Breast epithelium (tissue), 4 donors: ENCODE measurements around the gene CYP4F2. TPM values are rescaled to one million over a fixed set of nuclear protein-coding genes. Genes with fewer than 3 reads are reported as not detected.
"Not testable (repeated sequence)": the region's sequence is repeated elsewhere in the genome, so short reads cannot be mapped to it uniquely, and the experiment has no call there.

Experiments used
- DNase-seq, 2 donors: peaks; one replicate each; pipeline ENCODE4 v3.0.0-alpha.2; 2019; ENCODE audit warnings: low spot score in 2 of 2
- H3K27ac ChIP-seq, 2 donors: fragments of 200-600 bp; sonication (generic) in 1 of 2; one replicate each; pipeline ENCODE4 v1.5.1; 2016 to 2019; ENCODE audit warnings: mild to moderate bottlenecking in 1 of 2
- H3K27me3 ChIP-seq, 2 donors: fragments of 200-600 bp; sonication (generic) in 1 of 2; one replicate each; pipeline versions ENCODE4 v1.5.1 to v1.6.0; 2017 to 2019; ENCODE audit warnings: control low read depth in 1 of 2, mild to moderate bottlenecking in 1 of 2
- H3K36me3 ChIP-seq: fragments of 200-600 bp; one replicate; pipeline ENCODE4 v1.5.1; 2019
- H3K4me1 ChIP-seq, 2 donors: fragments of 200-600 bp; sonication (generic); one replicate each; pipeline ENCODE4 v1.5.1; 2016 to 2019; ENCODE audit warnings: control low read depth in 1 of 2
- H3K4me3 ChIP-seq, 3 donors: fragments of 200-600 bp; sonication (generic); 1 replicate in 2 of 3; 2 replicates in 1 of 3; pipeline ENCODE4 v1.5.1; 2016 to 2019; ENCODE audit warnings: mild to moderate bottlenecking in 3 of 3, moderate library complexity in 2 of 3
- H3K9me3 ChIP-seq, 2 donors: fragments of 200-600 bp; sonication (generic) in 1 of 2; one replicate each; pipeline ENCODE4 v1.5.1; 2016 to 2019; ENCODE audit warnings: control low read depth in 1 of 2
- POLR2A ChIP-seq: fragments of 450-650 bp; IDR thresholded peaks from one replicate; pipeline ENCODE4 v1.6.1; 2016; ENCODE audit warnings: antibody characterized with exemption, mild to moderate bottlenecking, moderate library complexity
- POLR2AphosphoS5 ChIP-seq, 3 donors: sonication (generic); formaldehyde crosslinking; IDR thresholded peaks; one replicate each; pipeline ENCODE4 v1.6.1; 2017; ENCODE audit warnings: antibody characterized with exemption in 3 of 3
- intact Hi-C: fragments of 100-400 bp; cut with DNase I; formaldehyde crosslinking; loops from one replicate; pipeline ENCODE4 v1.15.1; 2023; ENCODE audit warnings: low total_unique reads
- total RNA-seq, 3 donors: library from RNA; depleted of rRNA; stranded (reverse); fragments of >200 nt; gene quantifications; one replicate each; pipeline ENCODE4 v1.1.0, GENCODE V29; 2016
- TF ChIP-seq, protein P1 (sequence below), 3 donors: fragments of 450-650 bp; IDR thresholded peaks; one replicate each; pipeline ENCODE4 v1.5.1; 2016 to 2017; ENCODE audit warnings: antibody characterized with exemption in 3 of 3, mild to moderate bottlenecking in 3 of 3, moderate library complexity in 3 of 3

The CYP4F2 gene
- total RNA-seq, 3 donors from 2014 or later, result under 0.01 TPM; not detected in 2

DNA sequence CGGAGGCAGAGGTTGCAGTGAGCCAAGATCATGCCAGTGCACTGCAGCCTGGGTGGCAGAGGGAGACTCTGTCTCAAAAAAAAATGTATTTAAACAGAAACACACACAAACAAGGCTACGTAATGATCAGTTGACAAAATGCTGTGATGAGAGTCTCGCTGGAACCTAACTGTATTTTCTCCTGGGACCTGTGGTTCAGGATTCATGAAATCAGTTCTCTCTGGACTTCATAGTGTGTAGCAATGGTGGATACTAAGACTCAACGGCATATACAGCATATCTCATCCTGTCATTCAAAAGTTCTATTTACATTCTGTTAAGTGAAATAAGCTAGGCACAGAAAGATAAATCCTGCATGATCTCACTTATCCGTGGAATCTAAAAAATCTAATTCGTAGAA lies 37.4 kb downstream of the CYP4F2 start:
- no peak overlapping the region for H3K4me3 ChIP-seq
- H3K36me3 ChIP-seq, result no peaks in the 10 kb centered on the region
- no peak for TF ChIP-seq POLR2A
- TF ChIP-seq POLR2AphosphoS5 (IDR thresholded peaks at IDR 0.05), result no peak
- TF ChIP-seq, protein P1, sequence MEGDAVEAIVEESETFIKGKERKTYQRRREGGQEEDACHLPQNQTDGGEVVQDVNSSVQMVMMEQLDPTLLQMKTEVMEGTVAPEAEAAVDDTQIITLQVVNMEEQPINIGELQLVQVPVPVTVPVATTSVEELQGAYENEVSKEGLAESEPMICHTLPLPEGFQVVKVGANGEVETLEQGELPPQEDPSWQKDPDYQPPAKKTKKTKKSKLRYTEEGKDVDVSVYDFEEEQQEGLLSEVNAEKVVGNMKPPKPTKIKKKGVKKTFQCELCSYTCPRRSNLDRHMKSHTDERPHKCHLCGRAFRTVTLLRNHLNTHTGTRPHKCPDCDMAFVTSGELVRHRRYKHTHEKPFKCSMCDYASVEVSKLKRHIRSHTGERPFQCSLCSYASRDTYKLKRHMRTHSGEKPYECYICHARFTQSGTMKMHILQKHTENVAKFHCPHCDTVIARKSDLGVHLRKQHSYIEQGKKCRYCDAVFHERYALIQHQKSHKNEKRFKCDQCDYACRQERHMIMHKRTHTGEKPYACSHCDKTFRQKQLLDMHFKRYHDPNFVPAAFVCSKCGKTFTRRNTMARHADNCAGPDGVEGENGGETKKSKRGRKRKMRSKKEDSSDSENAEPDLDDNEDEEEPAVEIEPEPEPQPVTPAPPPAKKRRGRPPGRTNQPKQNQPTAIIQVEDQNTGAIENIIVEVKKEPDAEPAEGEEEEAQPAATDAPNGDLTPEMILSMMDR (IDR thresholded peaks at IDR 0.05), result no peak
- no peaks in the 10 kb centered on the region for H3K4me1 ChIP-seq
- H3K9me3 ChIP-seq, result no peaks in the 10 kb centered on the region
- intact Hi-C loops, result no loop called here
- peaks cover 0 to 11% of the 10 kb centered on the region in 2 donors for H3K27me3 ChIP-seq
- no peak for DNase-seq
- H3K27ac ChIP-seq, result no peak overlapping the region

DNA sequence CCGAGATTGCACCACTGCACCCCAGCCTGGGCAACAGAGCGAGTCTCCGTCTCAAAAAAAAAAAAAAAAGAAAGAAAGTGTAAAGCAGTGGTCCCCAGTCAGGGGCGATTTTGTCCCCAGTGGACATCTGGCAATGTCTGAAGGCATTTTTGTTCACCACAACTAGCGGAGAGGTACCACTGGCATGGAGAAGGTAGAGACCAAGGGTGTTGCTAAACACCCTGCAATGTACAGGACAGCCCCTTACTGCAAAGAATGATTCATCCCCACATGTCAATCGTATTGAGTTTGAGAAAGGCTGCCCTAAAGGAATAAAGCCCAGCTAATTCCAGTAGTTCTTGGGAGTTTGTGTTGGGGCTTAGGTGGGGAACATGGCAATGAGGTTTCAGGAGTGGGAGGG lies 38.7 kb downstream of the CYP4F2 start:
- intact Hi-C loops, result no loop called here
- H3K27me3 ChIP-seq, result peaks cover 0 to 11% of the 10 kb centered on the region in 2 donors
- TF ChIP-seq, protein P1 (IDR thresholded peaks at IDR 0.05), result no peak
- no peak for TF ChIP-seq POLR2A
- TF ChIP-seq POLR2AphosphoS5 (IDR thresholded peaks at IDR 0.05), result no peak
- no peaks in the 10 kb centered on the region for H3K4me1 ChIP-seq
- no peaks in the 10 kb centered on the region for H3K9me3 ChIP-seq
- no peak overlapping the region for H3K4me3 ChIP-seq
- H3K27ac ChIP-seq, result no peak overlapping the region
- H3K36me3 ChIP-seq, result no peaks in the 10 kb centered on the region
- DNase-seq, result no peak

DNA sequence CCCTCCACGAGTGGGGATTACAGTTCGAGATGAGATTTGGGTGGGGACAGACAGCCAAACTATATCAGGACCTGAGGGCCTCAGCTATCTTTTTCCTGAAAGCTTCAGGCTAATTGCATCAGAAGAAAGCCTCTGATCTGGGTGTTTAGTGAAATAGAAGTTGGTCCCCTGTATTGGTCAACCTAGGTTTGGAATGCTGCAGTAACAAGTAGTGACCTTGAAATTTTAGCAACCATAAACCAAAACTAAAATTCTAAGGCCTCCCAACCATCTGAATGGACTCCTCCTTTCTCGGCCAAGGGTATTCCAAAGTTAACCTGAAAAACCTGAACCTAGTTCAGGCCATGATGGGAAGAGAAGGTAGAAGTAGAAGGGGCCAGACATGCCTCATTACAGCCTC lies 47.5 kb downstream of the CYP4F2 start:
- TF ChIP-seq, protein P1 (IDR thresholded peaks at IDR 0.05), result no peak
- TF ChIP-seq POLR2AphosphoS5 (IDR thresholded peaks at IDR 0.05) (no peak), POLR2A (no peak)
- Histone ChIP-seq H3K4me1 (no peaks in the 10 kb centered on the region), H3K9me3 (peaks cover 0 to 5% of the 10 kb centered on the region in 2 donors), H3K4me3 (no peak overlapping the region), H3K27me3 (no peaks in the 10 kb centered on the region), H3K36me3 (no peaks in the 10 kb centered on the region), H3K27ac (no peak overlapping the region)
- no peak for DNase-seq
- intact Hi-C loops, result no loop called here

DNA sequence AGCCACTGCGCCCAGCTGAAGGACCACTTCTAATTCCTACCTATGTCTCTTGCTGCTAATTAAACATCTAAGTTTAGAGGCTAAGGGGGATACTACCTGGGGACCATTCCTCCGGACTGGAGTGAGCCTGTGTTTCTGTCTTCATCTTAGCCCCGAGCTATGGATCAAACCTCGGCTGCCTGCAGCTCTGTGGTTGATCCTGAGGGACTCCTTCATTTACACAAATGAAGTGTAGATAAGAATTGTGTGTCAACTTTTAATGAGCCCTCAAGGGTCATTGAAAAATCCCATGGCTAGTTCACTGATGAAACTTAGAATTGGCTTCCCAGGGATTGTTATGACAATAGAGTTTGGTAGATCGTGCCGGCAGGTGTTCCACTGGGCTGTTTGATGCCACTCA lies 51.0 kb downstream of the CYP4F2 start:
- Histone ChIP-seq H3K27ac (no peak overlapping the region), H3K9me3 (peaks cover 0 to 2% of the 10 kb centered on the region in 2 donors), H3K4me3 (no peak overlapping the region), H3K4me1 (no peaks in the 10 kb centered on the region), H3K36me3 (no peaks in the 10 kb centered on the region), H3K27me3 (no peaks in the 10 kb centered on the region)
- intact Hi-C loops, result no loop called here
- DNase-seq, result no peak
- TF ChIP-seq POLR2AphosphoS5 (IDR thresholded peaks at IDR 0.05) (no peak), POLR2A (no peak)
- TF ChIP-seq, protein P1 (IDR thresholded peaks at IDR 0.05), result no peak

DNA sequence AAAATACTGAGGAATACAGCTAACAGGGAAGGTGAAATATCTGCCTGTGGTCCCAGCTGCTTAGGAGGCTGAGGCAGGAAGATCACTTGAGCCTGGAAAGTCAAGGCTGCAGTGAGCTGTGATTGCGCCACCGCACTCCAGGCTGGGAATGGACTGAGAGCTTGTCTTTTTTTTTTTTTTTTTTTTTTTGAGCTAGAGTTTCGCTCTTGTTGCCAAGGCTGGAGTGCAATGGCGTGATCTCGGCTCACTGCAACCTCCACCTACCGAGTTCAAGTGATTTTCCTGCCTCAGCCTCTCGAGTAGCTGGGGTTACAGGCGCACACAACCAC lies 54.0 kb downstream of the CYP4F2 start:
- H3K9me3 ChIP-seq, intact Hi-C loops, H3K27ac ChIP-seq, H3K4me1 ChIP-seq, H3K27me3 ChIP-seq, H3K4me3 ChIP-seq, H3K36me3 ChIP-seq: not testable (repeated sequence)
- DNase-seq, result peak in 1 of 2 donors; percentile 65

DNA sequence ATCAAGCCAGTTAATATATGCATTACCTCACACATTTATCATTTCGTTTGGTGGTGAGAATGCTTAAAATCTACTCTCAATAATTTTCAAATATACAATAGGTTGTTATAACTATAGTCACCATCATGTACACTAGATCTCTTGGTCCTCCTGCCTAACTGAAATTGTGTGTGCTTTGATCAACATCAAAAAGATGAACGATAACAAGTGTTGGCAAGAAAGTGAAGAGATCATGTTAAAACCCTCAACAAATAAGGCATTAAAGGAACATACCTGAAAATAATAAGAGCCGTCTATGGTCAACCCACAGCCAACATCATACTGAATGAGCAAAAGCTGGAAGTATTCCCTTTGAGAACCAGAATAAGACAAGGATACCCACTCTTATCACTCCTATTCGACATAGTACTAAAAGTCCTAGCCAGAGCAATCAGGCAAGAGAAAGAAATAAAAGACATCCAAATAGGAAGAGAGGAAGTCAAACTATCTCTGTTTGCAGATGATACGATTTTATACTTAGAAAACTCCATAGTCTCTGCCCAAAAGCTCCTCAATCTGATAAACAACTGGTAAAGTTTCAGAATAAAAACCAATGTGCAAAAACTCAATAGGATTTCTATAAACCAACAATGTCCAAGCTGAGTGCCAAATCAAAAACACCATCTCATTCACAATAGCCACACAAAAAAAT lies 54.5 kb downstream of the CYP4F2 start:
- H3K4me1 ChIP-seq, result no peaks in the 10 kb centered on the region
- intact Hi-C loops, result no loop called here
- H3K27ac ChIP-seq, result no peak overlapping the region
- TF ChIP-seq, protein P1 (IDR thresholded peaks at IDR 0.05), result no peak
- TF ChIP-seq POLR2AphosphoS5 (IDR thresholded peaks at IDR 0.05) (no peak), POLR2A (no peak)
- no peaks in the 10 kb centered on the region for H3K27me3 ChIP-seq
- no peaks in the 10 kb centered on the region for H3K9me3 ChIP-seq
- DNase-seq, result no peak
- H3K4me3 ChIP-seq, result no peak overlapping the region
- no peaks in the 10 kb centered on the region for H3K36me3 ChIP-seq
